M059J (cell line): Measurements from ENCODE around the gene PXDC1. TPM values are rescaled to one million over a fixed set of nuclear protein-coding genes. Genes with fewer than 3 reads are reported as not detected.

ENCODE experiments used
- DNase-seq: peaks from one replicate; pipeline ENCODE4 v3.0.0-alpha.2; 2012; ENCODE audit warnings: low read depth
- total RNA-seq: library from RNA; depleted of rRNA; stranded (reverse); fragments of >200 nt; shearing (Covaris generic); gene quantifications from 2 replicates; pipeline ENCODE4 v1.2.3, GENCODE V29; 2014

The PXDC1 gene
- total RNA-seq, 1 experiment from 2014 or later, result 89.8 TPM

GRCh38 chr6:3747100-3747737, 4.3 kb downstream of the PXDC1 start:
- DNase-seq, result no peak

- no peak for DNase-seq
Observed at GRCh38 chr6:3746696-3747095, 4.8 kb downstream of the PXDC1 start.

- no peak for DNase-seq
Observed at GRCh38 chr6:3746119-3746691, 5.3 kb downstream of the PXDC1 start.

DNA sequence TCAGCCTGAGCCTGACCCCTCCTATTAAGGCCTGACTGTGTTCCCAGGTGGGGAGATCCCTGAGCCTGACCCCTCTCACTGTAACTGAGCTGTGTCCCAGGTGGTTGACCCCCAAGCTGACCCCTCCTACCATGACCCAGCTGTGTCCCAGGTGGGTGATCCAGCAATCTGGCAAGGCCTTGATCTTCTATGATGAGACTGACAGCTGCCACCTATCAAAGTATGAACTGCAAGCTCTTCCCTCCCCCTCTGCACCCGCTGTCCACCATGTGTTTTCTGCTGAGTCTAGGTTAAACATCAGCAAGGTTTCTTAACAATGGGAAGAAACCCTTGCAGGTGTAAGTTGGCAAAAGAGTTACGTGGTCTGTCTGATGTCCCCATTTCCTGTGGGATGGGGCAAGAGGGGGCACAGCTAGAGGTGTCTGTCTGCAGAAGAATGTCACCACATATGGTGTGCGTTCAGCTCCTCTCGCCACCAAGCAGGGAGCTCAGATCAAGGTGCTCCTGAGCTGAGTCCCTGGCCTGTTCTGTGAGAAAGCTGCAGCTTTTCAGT, 5.9 kb downstream of the PXDC1 start:
- no peak for DNase-seq

DNA sequence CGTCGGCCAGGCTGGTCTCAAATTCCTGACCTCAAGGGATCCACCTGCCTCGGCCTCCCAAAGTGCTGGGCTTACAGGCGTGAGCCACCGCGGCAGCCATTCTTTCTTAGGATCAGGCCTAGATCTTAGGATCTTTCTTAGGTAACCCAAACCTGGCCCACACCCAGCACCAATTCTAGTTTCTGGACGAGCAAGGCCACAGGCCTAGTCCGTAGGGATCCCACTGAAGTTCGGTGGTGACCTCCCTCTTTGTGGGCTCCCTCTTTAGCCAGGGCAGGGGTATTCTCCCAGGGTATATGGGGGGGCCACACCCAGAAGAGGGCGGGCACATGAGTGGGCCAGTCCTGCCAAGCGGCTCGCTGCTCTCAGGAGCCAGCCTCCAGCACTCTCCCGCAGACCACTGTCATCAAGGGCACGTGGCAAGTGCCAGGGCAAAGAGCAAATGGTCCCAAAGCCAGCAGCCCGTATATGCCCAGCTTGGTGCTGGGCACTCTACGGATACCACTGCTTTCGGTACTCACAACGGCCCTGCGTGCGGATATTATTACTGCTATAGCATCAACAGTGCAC, 6.5 kb downstream of the PXDC1 start:
- DNase-seq, result no peak

- DNase-seq, result no peak
Observed at GRCh38 chr6:3744211-3744900, 7.2 kb downstream of the PXDC1 start.

GRCh38 chr6:3743541-3743940, 8.0 kb downstream of the PXDC1 start:
- DNase-seq, result no peak

GRCh38 chr6:3742426-3743344, 8.8 kb downstream of the PXDC1 start:
- DNase-seq, result peak; percentile 75

DNA sequence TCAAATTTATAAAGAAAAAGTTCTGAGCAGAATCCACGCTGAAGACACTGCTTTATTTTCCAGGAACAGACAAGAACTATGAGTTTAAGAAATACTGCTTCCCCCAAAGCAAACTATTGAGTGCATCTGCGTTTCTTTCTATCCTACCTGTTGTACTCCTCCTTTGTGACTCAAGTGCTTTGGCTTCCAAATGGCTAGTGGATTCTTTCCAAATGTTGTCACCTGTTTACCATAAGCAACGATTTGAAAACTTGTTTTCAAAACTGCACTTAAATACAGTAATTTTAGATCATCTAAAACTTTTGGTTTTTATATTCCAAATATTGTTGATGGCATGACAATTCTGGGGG, 9.5 kb downstream of the PXDC1 start:
- no peak for DNase-seq

GRCh38 chr6:3741477-3741871, 10.0 kb downstream of the PXDC1 start:
- DNase-seq, result no peak

DNA sequence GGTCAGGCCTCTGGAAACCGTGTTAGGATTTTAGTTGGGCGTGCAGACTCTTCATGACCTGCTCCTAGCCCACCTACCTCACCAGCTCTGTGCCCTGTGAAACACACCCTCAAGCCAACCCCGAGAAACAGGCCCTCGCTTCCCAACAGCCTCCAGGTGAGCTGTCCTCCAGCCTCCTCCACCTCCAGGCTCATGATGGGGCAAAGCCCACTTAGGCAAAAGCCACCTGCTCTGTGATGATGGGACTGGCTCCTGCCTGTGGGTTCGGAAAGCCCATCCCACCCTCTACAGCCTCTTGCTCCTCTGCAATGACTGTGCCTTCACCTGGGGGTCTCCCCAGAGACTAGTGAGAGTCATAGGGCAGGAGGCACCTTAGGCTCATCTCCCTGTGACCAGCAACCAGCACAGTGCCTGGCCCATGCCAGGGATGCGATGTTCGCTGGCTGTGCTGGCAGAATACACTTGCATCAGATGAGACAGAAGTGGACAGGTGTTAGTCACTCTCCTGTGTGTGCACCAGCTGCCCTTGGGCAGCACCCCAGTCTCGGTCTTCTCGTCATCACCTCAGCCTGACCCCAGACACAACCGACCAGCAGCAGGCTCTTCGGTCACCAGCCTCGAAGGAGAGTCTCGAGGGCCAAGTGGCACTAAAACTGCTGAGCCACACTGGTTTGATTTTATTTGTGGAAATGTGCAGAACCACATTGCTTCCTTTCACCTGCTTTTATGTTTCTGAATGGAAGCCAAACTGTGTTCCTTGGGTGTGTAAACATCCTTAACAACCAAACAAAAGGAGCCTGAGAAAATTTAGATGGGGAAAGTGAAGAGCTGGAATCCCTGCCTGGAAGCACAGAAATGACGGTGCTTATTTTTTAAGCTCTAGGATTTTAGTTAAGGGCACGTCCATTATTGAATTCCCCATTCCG, 10.7 kb downstream of the PXDC1 start:
- no peak for DNase-seq

- no peak for DNase-seq
Observed at GRCh38 chr6:3739311-3739897, 12.1 kb downstream of the PXDC1 start.

DNA sequence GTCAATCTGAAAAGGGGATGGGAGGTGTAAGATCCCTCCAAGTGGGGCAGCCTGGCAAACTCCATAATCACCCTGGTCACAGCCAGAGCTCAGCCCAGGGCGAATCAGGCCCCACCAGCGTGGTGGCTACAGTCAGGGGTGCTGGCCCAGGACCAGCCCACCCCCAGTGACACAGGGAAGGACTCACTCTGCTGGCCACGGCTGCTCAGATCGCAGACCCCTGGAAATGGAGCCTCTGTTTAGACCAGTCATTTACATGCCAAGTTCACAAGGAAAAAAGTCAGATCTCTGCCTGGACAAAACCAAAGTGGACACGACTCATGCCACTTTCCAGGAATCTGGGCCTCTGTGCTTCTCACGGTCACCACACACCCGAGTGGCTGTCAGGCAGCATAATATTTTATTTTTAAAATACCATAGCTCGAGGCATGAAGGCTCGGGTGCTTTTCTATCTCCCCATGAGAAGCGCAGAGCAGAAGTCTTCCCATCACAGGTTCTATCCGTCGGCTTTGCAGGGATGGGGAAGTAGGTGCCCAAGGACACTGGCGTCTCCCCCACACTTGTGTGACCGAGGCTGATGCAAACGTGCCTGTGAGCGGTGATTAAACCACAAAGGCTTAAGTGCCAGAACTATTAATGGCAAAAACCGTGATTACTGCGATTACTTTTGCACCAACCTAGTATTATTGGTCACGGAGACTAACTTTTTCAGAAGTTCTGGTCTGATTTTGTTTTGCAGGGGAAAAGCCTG, 13.0 kb downstream of the PXDC1 start:
- DNase-seq, result no peak

GRCh38 chr6:3737831-3738210, 13.7 kb downstream of the PXDC1 start:
- no peak for DNase-seq

DNA sequence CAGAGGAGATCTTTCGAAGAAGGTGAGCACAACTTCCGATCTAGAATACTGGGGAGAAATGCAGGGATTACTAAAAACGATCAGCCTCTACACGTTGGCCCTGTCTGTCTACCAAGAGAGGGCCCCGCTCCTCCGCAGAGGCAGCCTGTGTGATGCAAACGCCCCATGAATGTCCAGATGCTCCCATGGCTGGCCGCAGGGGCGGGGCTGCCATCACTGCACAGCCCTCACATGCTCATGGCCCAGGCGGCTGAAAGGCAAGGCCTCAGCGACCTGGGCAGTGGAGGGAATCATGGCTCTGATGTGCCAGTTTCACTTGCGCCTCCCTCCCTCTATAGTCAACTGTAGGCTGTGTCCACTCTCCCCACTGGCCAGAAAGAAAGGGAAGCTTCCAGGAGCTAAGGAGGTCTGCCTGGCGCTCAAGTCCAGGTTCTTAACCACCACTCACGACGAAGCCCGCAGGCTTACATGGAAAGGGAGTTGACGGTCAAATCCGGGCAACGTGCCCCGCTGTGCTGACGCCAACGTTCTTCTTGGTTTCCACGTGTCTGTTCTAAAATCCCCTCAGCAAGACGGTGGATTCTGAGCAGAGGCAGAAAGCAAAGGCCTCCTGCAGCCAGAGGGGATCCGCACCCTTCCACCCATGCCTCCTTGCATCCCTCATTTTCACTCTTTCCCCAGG, 14.2 kb downstream of the PXDC1 start:
- DNase-seq, result no peak

DNA sequence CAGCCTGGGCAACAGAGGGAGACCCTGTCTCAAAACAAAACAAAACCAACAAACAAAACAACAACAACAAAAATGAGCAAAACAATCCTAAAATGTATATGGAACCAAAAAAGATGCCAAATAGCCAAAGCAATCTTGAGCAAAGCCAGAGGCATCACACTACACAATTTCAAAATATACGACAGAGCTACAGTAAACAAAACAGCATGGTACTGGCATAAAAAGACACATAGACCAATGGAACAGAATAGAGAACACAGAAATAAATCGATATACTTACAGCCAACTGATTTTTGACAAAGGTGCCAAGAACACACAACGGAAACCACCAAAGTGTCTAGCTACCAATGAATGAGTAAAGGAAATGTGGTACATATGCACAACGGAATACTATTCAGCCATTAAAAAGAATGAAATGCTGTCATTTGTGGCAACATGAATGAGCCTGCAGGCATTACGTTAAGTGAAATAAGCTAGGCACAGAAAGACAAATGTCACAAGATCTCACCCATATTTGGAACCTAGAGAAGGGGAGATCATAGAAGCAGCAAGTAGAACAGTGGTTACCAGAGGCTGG, 16.4 kb downstream of the PXDC1 start:
- DNase-seq, result no peak

- DNase-seq, result no peak
Observed at GRCh38 chr6:3734023-3734422, 17.5 kb downstream of the PXDC1 start.

GRCh38 chr6:3733321-3733925, 18.1 kb downstream of the PXDC1 start:
- DNase-seq, result no peak
